Endothelial cell of umbilical vein (primary cell): ENCODE results near the gene RNF217. TPM values are rescaled to one million over a fixed set of nuclear protein-coding genes. Genes with fewer than 3 reads are reported as not detected.

Source experiments
- BruUV-seq: library from RNA; stranded (reverse); fragments of 400-500 nt; replicated peaks from 2 replicates; lab custom pipeline; 2021; lab: Mats Ljungman, UMichigan
- CTCF ChIA-PET: fragments of 300-600, 350-600 bp; sonication (Branson Sonifier 250); formaldehyde crosslinking; loops from one replicate; lab custom pipeline; 2021; ENCODE audit warnings: antibody characterized with exemption, inconsistent platforms; lab: Charles Lee
- POLR2A ChIA-PET: fragments of 300-600, 350-600 bp; sonication (Branson Sonifier 250); formaldehyde crosslinking; loops from one replicate; lab custom pipeline; 2021; ENCODE audit warnings: antibody characterized with exemption, inconsistent platforms; lab: Charles Lee
- DNase-seq: peaks from one replicate; pipeline ENCODE4 v3.0.0-alpha.2; 2011; ENCODE audit warnings: low read depth, low spot score
- FAIRE-seq: peaks from 2 replicates; lab custom pipeline; 2011; peaks lifted over from hg19 to GRCh38; lab: Jason Lieb, UNC
- H2AFZ ChIP-seq: 2 replicates; pipeline ENCODE4 v1.6.0; 2012; ENCODE audit warnings: low read depth, low read length, control low read depth, inconsistent platforms
- H3K27ac ChIP-seq: 2 replicates; pipeline ENCODE4 v1.5.1; 2011; ENCODE audit warnings: low read depth, mild to moderate bottlenecking, control low read depth, low read length, moderate library complexity; ENCODE audit not compliant: insufficient read depth
- H3K27me3 ChIP-seq, 2 experiments: 2 replicates each; pipeline versions ENCODE4 v1.6.0 to v1.6.1; 2011; ENCODE audit warnings: low read length in 2 of 2, mixed read lengths in 1 of 2; ENCODE audit not compliant: control insufficient read depth in 2 of 2, insufficient read depth in 2 of 2
- H3K36me3 ChIP-seq, 2 experiments: 2 replicates in 1 of 2; 3 replicates in 1 of 2; pipeline ENCODE4 v1.5.1; 2011; ENCODE audit warnings: low read length in 2 of 2, mild to moderate bottlenecking in 1 of 2, moderate library complexity in 1 of 2; ENCODE audit not compliant: control insufficient read depth in 2 of 2, insufficient read depth in 2 of 2; ENCODE audit errors: extremely low read depth in 1 of 2
- H3K4me1 ChIP-seq: 3 replicates; pipeline ENCODE4 v1.5.1; 2011; ENCODE audit warnings: mild to moderate bottlenecking, low read length; ENCODE audit not compliant: control insufficient read depth, insufficient read depth; ENCODE audit errors: extremely low read depth
- H3K4me2 ChIP-seq: 2 replicates; pipeline ENCODE4 v1.6.1; 2011; ENCODE audit warnings: low read length, control low read depth, mixed read lengths; ENCODE audit not compliant: insufficient read depth
- H3K4me3 ChIP-seq, 3 experiments: fragments of 200-600 bp in 1 of 3; sonication (generic), shearing (Covaris generic) in 1 of 3; replicated peaks in 1 of 3; 2 replicates each; pipeline ENCODE4 v1.5.1; 2011 to 2016; ENCODE audit warnings: control low read depth in 3 of 3, low read length in 3 of 3, mild to moderate bottlenecking in 2 of 3, inconsistent platforms in 1 of 3, low read depth in 1 of 3, moderate library complexity in 1 of 3; ENCODE audit not compliant: insufficient read depth in 1 of 3
- H3K79me2 ChIP-seq: 2 replicates; pipeline ENCODE4 v1.6.0; 2012; ENCODE audit warnings: low read length, inconsistent platforms; ENCODE audit not compliant: control insufficient read depth, insufficient read depth
- H3K9ac ChIP-seq: replicated peaks from 2 replicates; pipeline ENCODE3; 2011; ENCODE audit warnings: low read length, control low read depth; ENCODE audit not compliant: insufficient read depth; ENCODE audit errors: extremely low read depth
- H3K9me1 ChIP-seq: replicated peaks from 3 replicates; pipeline ENCODE4 v1.6.0; 2011; ENCODE audit warnings: mild to moderate bottlenecking, low read length; ENCODE audit not compliant: control insufficient read depth, insufficient read depth; ENCODE audit errors: extremely low read depth
- H3K9me3 ChIP-seq: replicated peaks from 2 replicates; pipeline ENCODE4 v1.5.1; 2012; ENCODE audit warnings: low read length, inconsistent platforms; ENCODE audit not compliant: control insufficient read depth, insufficient read depth
- H4K20me1 ChIP-seq: replicated peaks from 2 replicates; pipeline ENCODE3; 2011; ENCODE audit warnings: mild to moderate bottlenecking, low read length; ENCODE audit not compliant: control insufficient read depth, insufficient read depth; ENCODE audit errors: extremely low read depth
- CTCF ChIP-seq, 2 donors: IDR thresholded peaks; 1 replicate in 1 of 2; 2 replicates in 1 of 2; pipeline ENCODE4 v1.5.1; 2011; ENCODE audit warnings: low read length in 2 of 2, mild to moderate bottlenecking in 2 of 2, moderate library complexity in 2 of 2, control low read depth in 1 of 2, inconsistent platforms in 1 of 2, low read depth in 1 of 2; ENCODE audit not compliant: insufficient read depth in 1 of 2; ENCODE audit errors: extremely low read depth in 1 of 2
- EZH2 ChIP-seq: IDR thresholded peaks from 2 replicates; pipeline ENCODE4 v1.6.1; 2012; ENCODE audit warnings: borderline replicate concordance, low read depth, mild to moderate bottlenecking, moderate library complexity, low read length, inconsistent platforms; ENCODE audit not compliant: severe bottlenecking
- FOS ChIP-seq: IDR thresholded peaks from 2 replicates; pipeline ENCODE4 v1.6.1; 2011; ENCODE audit warnings: mild to moderate bottlenecking, low read length, moderate library complexity, borderline replicate concordance; ENCODE audit not compliant: insufficient read depth
- GATA2 ChIP-seq: IDR thresholded peaks from 2 replicates; pipeline ENCODE4 v1.7.0; 2011; ENCODE audit warnings: low read depth, mild to moderate bottlenecking, moderate library complexity, mixed read lengths, low read length; ENCODE audit not compliant: insufficient read length, insufficient read depth
- JUN ChIP-seq: IDR thresholded peaks from 2 replicates; pipeline ENCODE4 v1.6.1; 2011; ENCODE audit warnings: borderline replicate concordance, low read depth; ENCODE audit not compliant: insufficient read length, insufficient read depth
- MAX ChIP-seq: IDR thresholded peaks from 2 replicates; pipeline ENCODE4 v1.6.1; 2011; ENCODE audit not compliant: insufficient read depth, insufficient read length
- MYC ChIP-seq: IDR thresholded peaks from one replicate; pipeline ENCODE4 v1.6.1; 2011; ENCODE audit warnings: mild to moderate bottlenecking, low read depth, low read length
- POLR2AphosphoS5 ChIP-seq: IDR thresholded peaks from 2 replicates; pipeline ENCODE4 v1.6.1; 2012; ENCODE audit warnings: low read depth, mild to moderate bottlenecking, control low read depth, low read length, moderate library complexity; ENCODE audit not compliant: insufficient read depth
- dilution Hi-C: fragments of 300-500 bp; cut with MboI; formaldehyde crosslinking; loops from one replicate; pipeline ENCODE4 v1.15.0; 2019; ENCODE audit warnings: low sequenced_read_pairs; ENCODE audit not compliant: extremely low pct_ligation_motif_present
- intact Hi-C: fragments of 100-400 bp; cut with micrococcal nuclease; formaldehyde crosslinking; loops from one replicate; pipeline ENCODE4 v1.10.0; 2022
- polyA plus RNA-seq, 4 experiments: library from polyadenylated mRNA; depleted of rRNA in 3 of 4; stranded (reverse) in 3 of 4; unstranded in 1 of 4; fragments of >200 nt; gene quantifications; 2 replicates each; pipeline versions ENCODE4 v1.2.1 to v1.2.3, GENCODE V29; 2011 to 2012; ENCODE audit warnings: missing spikeins in 1 of 4
- total RNA-seq: library from RNA; stranded (reverse); gene quantifications from 2 replicates; pipeline ENCODE4 v1.2.3, GENCODE V29; 2021

The RNF217 gene
- total and polyA plus RNA-seq, 2 donors (not counting 3 experiments of a cell fraction or from before 2014, with no cell fraction given): 8.8 to 32.5 TPM

- ChIA-PET CTCF (interaction anchor here (1.7 kb wide), 1 partner anchor 231 kb away, joined by 4 read pairs; no protein-coding TSS in a partner anchor), POLR2A (no interaction called here)
- H3K4me2 ChIP-seq: no peak overlapping the region
- intact Hi-C loops (no loop called here), dilution Hi-C loops (loop anchor here (25.0 kb wide), 1 partner anchor 239 kb away; no protein-coding TSS in a partner anchor)
- no peaks in the 10 kb centered on the region for H3K79me2 ChIP-seq
- DNase-seq (no peak), FAIRE-seq (no peak)
- BruUV-seq: no TSS peak
- peaks cover 26% of the 10 kb centered on the region for H3K4me1 ChIP-seq
- TF ChIP-seq MYC (no peak), GATA2 (no peak), FOS (no peak), JUN (no peak), CTCF (IDR thresholded peaks at IDR 0.05; ENCODE audit: extremely low read depth in 1 of 2, insufficient read depth in 1 of 2, low read depth in 1 of 2, low read length in 2 of 2) (no peak), MAX (no peak), POLR2AphosphoS5 (no peak), EZH2 (no peak)
- no peak overlapping the region for H3K4me3 ChIP-seq
- H2AFZ ChIP-seq: no peak overlapping the region
- no peak overlapping the region for H3K9ac ChIP-seq
- no peaks in the 10 kb centered on the region for H3K9me3 ChIP-seq
- no peaks in the 10 kb centered on the region for H3K27me3 ChIP-seq
- H3K36me3 ChIP-seq: no peaks in the 10 kb centered on the region
- no peak overlapping the region for H3K27ac ChIP-seq
- H3K9me1 ChIP-seq: no peaks in the 10 kb centered on the region
- H4K20me1 ChIP-seq: no peaks in the 10 kb centered on the region
Measured at GRCh38 chr6:125101128-125101527, 138.9 kb downstream of the RNF217 start.
